ENCODE data around the gene ARMH4.

The ARMH4 gene

DNA sequence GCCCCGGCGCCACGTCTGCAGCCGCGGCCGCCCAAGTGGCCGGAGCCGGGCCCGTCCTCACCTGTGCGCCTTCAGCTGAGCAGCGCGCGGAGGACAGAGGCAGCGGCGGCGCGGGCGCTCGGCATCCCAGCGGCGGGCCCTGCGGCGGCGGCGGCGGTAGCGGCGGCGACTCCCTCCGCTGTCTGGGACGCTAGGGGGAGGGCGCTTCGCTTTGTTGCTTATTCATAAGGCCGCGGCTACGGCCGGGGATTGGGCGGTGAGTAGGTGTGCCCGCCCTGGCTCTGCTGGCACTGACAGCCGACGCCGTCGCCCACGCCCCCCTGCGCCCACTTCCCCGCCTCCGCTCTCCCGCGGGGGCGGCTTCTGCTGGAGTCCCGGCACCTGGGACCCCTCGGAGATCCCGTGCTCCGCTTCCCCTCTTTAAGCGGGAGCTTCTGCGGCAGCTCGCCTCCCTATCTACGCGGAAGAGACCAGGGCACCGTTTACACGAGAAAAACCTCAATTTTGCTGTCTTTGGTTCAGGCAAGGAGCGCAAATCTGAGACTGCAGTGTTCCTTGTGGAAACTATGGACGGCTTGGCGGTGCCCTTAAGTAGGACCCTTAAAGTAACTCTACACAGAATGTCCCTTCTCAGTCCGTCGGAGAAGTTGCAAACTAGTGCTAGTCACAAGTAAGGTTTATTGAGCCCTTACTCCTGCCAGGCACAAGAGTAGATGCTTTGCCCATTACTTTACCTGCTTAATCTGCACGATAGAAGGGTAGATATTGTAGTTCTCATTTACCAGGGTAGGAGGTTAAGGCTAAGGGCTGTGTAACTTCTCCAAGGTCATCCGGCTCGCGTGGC lies at the start of gene ARMH4:
Gene ARMH4 (minus strand): TSS at position 200 of the 844 bp plus-strand sequence. CDS start 12,855 bp downstream, outside the sequence.
- peak; percentile 87 for DNase-seq (ENCODE audit: low spot score)

- DNase-seq (ENCODE audit: low spot score), result no peak
Observed at GRCh38 chr14:58200846-58201245, 48.8 kb upstream of the ARMH4 start.

DNA sequence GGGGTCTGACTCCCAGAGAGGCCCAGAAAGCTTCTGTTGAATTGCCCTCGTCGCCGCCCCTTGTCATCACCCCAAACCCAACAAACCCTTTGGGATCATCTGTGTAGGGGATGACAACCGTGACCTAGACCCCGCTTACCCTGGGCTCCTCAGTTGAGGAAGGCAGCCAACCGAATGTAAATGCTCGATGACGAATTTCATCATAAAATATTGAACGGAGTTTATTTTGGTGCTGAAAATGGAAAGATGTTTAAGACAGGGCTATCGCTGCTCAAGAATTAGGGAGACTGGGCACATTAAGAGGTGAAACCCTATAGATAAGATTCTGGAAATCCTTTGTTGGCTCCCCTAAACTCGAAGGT lies 48.4 kb upstream of the ARMH4 start:
- no peak for DNase-seq (ENCODE audit: low spot score)

DNA sequence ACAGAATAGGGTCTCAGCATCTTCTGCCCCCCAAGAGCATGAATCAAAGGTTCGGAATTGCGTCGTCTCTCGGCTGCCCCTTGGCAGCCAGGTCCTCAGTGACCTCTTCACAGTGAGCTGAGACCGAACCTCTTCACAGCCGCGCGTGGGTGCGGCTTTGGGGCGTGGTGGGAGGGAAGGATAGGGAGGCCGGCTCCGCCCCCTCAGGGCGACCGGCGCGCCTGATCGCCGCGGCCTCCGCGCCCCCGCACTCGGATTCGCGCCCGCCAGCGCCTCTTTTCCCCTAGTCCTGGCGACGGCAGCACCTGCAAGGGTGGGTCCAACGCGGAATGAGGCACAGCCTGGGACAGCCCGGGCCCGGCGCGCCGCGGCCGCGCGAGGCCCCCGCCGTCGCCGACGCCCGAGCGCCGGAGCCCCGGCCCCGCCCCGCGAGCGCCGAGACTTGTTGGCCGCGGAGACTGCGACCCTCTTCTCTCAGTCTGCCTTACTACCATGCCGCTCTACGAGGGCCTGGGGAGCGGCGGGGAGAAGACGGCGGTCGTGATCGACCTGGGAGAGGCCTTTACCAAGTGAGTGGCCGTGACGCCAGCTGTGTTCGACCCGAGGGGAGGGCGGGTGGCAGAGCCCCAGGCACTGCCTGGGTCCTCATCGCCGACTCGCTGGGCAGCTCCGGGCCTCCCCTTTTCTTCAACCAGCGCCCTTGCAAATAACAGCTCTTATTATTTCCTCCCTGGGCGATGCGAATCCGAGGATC lies 47.9 kb upstream of the ARMH4 start, which contains the start of gene ACTR10:
Gene ACTR10 (plus strand): TSS at position 424 of the 754 bp plus-strand sequence. CDS start 69 bp downstream, at position 493.
- DNase-seq (ENCODE audit: low spot score), result peak; percentile 89

- DNase-seq (ENCODE audit: low spot score), result no peak
Observed at GRCh38 chr14:58198086-58198485, 46.1 kb upstream of the ARMH4 start.

GRCh38 chr14:58196198-58196597 lies 44.2 kb upstream of the ARMH4 start:
- DNase-seq (ENCODE audit: low spot score), result no peak

- no peak for DNase-seq (ENCODE audit: low spot score)
Observed at GRCh38 chr14:58193542-58193941, 41.5 kb upstream of the ARMH4 start.

DNA sequence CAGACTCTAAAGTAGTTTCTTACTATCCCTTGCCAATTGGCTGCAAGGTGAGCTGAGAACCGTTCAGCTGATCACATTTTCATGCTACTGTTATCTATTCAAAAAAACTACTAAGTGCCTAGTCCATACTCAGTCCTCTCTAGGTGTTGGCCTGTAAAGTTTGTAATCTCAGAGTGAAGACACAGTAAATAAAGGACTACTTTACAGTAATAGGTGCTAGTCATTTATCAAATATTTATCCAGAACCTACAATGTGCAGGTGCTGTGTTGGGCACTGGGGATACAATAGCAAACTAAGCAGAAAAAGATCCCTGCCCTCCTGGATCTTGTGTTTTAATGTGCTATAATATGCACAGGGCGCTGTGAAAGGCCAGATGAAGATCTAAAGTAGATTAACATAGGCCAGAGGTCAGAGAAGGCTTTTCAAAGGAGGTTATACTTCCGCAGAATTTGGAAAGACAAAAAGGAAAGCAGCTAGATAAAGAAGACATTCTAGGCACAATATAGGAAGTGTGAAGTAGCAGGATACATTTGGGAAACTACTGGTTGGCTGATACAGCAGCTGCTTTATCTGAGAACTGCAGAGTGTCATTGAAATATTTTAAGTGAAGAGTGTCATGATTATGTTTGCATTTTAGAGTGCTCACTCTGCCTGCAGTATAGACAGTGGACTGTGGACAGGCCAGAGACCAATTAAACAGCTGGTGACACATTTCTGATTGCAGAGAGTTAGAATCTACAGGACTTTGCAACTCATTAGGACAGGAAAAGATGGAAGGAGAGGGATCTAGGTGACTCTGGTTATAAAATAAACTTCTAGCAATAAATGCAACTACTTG lies 40.0 kb upstream of the ARMH4 start:
- DNase-seq (ENCODE audit: low spot score), result no peak

- DNase-seq (ENCODE audit: low spot score), result no peak
Observed at GRCh38 chr14:58189176-58189575, 37.2 kb upstream of the ARMH4 start.

DNA sequence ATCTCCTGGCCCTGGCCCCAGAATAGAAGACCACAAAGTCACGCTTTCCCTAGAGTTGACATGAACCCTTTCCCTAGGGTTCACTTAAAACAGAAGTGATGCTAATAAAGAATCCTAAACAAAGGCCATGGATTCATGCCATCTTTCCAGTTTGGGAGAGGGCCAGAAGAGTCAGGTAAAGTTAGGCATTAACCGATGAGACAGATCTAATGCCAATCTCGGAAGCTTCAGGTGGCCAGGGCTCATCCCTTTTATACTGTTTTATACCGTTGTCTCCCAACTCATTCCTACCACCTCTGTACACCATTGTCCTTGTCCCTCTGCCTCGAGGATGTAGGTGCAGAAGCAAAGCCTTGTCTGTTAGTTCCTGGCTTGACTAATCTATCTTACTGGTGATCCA lies 25.1 kb upstream of the ARMH4 start:
- DNase-seq (ENCODE audit: low spot score), result no peak

GRCh38 chr14:58171090-58171489 lies 19.1 kb upstream of the ARMH4 start:
- DNase-seq (ENCODE audit: low spot score), result peak; percentile 75

- no peak for DNase-seq (ENCODE audit: low spot score)
Observed at GRCh38 chr14:58167891-58168290, 15.9 kb upstream of the ARMH4 start.

DNA sequence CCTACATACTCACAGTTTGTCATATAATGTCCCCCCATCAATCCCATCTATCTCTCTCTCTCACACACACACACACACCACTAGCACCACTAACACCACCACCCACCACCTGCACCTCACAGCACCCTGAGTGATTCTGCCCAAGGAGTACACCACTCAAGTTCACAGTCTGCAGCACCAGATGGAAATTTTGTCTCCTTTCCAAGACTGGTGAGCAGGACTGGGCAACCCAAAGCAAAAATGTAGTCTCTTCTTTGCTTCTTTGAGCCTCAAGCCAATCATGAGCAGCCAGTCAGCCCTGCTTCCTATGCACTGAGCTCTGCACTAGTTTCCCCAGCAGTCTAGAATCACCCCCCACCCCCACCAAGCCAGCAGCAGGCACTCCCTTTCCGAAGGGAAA lies 15.0 kb upstream of the ARMH4 start:
- DNase-seq (ENCODE audit: low spot score), result peak; percentile 85

GRCh38 chr14:58166005-58166983 lies 14.3 kb upstream of the ARMH4 start:
- DNase-seq (ENCODE audit: low spot score), result peak; percentile 81

DNA sequence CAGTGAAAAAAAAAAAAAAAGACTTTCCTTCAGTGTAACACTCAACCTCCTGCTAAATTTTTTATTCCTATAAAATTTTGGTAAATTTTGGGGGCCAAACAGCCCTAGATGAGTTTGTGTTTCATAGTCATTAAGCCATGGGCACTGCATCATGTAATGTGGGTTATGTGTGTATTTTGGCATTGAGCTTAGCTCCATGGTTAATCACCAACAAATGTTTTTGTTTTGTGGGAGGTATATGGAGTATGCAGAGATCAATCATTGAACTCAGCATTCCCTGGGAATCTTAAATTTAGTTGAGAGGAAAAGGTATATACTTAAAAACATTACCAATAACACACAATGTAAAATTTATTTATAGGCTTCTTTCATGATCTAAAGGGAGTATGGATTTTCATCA lies 8.5 kb upstream of the ARMH4 start:
- DNase-seq (ENCODE audit: low spot score), result no peak

GRCh38 chr14:58151133-58152013 lies 640 bp downstream of the ARMH4 start:
- peak; percentile 50 for DNase-seq (ENCODE audit: low spot score)

GRCh38 chr14:58150243-58150805 lies 1.7 kb downstream of the ARMH4 start:
- no peak for DNase-seq (ENCODE audit: low spot score)

DNA sequence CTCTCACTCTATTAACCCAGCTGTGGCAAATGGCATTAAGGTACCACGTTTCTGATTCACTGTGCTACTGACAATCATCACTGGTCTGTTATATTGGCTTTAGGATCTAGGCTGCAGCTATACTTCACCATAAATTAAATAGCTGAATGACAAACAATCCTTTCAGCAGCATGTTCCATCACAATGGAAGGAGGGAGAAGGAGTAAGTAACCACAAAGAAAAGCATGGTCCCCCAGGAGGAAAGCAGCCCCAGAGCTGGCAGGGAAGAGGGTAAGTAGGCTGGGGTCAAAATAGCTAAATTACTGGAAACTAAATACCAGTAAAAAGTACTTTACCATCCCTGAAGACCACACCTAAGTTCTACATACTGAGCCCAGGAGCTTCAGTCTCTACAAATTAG lies 2.8 kb downstream of the ARMH4 start:
- no peak for DNase-seq (ENCODE audit: low spot score)

- no peak for DNase-seq (ENCODE audit: low spot score)
Observed at GRCh38 chr14:58146399-58146798, 5.6 kb downstream of the ARMH4 start.

DNA sequence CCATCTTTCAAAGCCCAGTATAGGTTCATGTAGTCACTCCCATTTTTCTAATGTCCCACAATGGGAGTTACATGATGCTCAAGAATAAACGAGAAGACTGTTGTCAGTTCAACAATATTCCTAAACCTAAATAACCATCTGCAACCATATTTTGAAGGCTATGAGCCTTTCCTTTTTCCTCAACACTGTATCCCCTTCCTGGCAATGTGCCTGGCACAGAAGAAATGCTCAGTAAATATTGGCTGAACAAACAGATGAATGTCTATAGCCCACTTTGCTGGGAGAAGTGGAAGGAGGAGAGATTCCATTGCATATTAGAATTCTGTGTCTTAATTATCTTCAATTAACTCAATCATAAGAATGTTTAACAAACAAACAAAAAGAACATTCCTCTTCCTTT lies 6.1 kb downstream of the ARMH4 start:
- no peak for DNase-seq (ENCODE audit: low spot score)
